GM12878 (cell line): Measurements from ENCODE around the gene TMC7. TPM values are rescaled to one million over a fixed set of nuclear protein-coding genes. Genes with fewer than 3 reads are reported as not detected.
A peak's percentile ranks its signal among the peaks of the same experiment; 100 is the strongest.

ENCODE experiments used
- ATAC-seq: fragments of 200-7000 bp; cut with Tn5 transposase; 3 replicates; pipeline ENCODE4 v1.9.1; 2020; ENCODE audit warnings: mild to moderate bottlenecking, moderate library complexity
- BruUV-seq: library from RNA; stranded (reverse); fragments of 400-500 nt; replicated peaks from 2 replicates; lab custom pipeline; 2021; lab: Mats Ljungman, UMichigan
- CTCF ChIA-PET: fragments of 300-600 bp; sonication (Branson Sonifier 250); formaldehyde crosslinking; extraction: SDS; loops from one replicate; lab custom pipeline; 2021; ENCODE audit warnings: inconsistent platforms; lab: Yijun Ruan, JAX
- POLR2A ChIA-PET: fragments of 350-600 bp; formaldehyde crosslinking; extraction: SDS; loops from one replicate; lab custom pipeline; 2021; ENCODE audit warnings: inconsistent platforms; lab: Charles Lee
- RAD21 ChIA-PET: fragments of 300-600 bp; sonication (Branson Sonifier 250); formaldehyde crosslinking; loops from one replicate; lab custom pipeline; 2023; ENCODE audit warnings: antibody characterized with exemption; ENCODE audit not compliant: unreplicated experiment; lab: Charles Lee
- SMC1A ChIA-PET: fragments of 300-600 bp; sonication (Branson Sonifier 250); formaldehyde crosslinking; loops from one replicate; lab custom pipeline; 2023; ENCODE audit not compliant: unreplicated experiment, uncharacterized antibody; lab: Charles Lee
- DNase-seq: peaks from one replicate; pipeline ENCODE4 v3.0.0-alpha.2; 2011; ENCODE audit warnings: low read depth, low spot score
- FAIRE-seq: peaks from 3 replicates; lab custom pipeline; 2011; peaks lifted over from hg19 to GRCh38; lab: Jason Lieb, UNC
- H2AFZ ChIP-seq: 2 replicates; pipeline ENCODE4 v1.6.0; 2011; ENCODE audit warnings: low read depth, low read length, control low read depth; ENCODE audit not compliant: control insufficient read depth
- H3K27ac ChIP-seq: 2 replicates; pipeline ENCODE4 v1.5.1; 2011; ENCODE audit warnings: control low read depth; ENCODE audit not compliant: control insufficient read depth, insufficient read depth
- H3K27me3 ChIP-seq, 2 experiments: replicated peaks in 1 of 2; 2 replicates each; pipeline versions ENCODE4 v1.6.0 to v1.6.1; 2011; ENCODE audit warnings: low read length in 1 of 2; ENCODE audit not compliant: control insufficient read depth in 2 of 2, insufficient read depth in 2 of 2
- H3K36me3 ChIP-seq, 2 experiments: 2 replicates each; pipeline ENCODE4 v1.5.1; 2011; ENCODE audit warnings: low read length in 1 of 2; ENCODE audit not compliant: control insufficient read depth in 2 of 2, insufficient read depth in 2 of 2
- H3K4me1 ChIP-seq: 2 replicates; pipeline ENCODE4 v1.6.1; 2011; ENCODE audit warnings: mild to moderate bottlenecking, low read length, moderate library complexity, mixed read lengths; ENCODE audit not compliant: control insufficient read depth, insufficient read depth
- H3K4me2 ChIP-seq: 2 replicates; pipeline ENCODE4 v1.6.0; 2011; ENCODE audit warnings: control low read depth; ENCODE audit not compliant: control insufficient read depth, insufficient read depth
- H3K4me3 ChIP-seq: fragments of 200-600 bp; sonication (generic); 2 replicates; pipeline ENCODE4 v1.5.1; 2016
- H3K79me2 ChIP-seq: 2 replicates; pipeline ENCODE4 v1.6.0; 2011; ENCODE audit warnings: low read length; ENCODE audit not compliant: control insufficient read depth, insufficient read depth
- H3K9ac ChIP-seq: 2 replicates; pipeline ENCODE4 v1.8.0; 2011; ENCODE audit warnings: low read length, control low read depth, mixed read lengths; ENCODE audit not compliant: control insufficient read depth, insufficient read depth
- H3K9me3 ChIP-seq: replicated peaks from 3 replicates; pipeline ENCODE4 v1.5.1; 2011; ENCODE audit warnings: mild to moderate bottlenecking, low read length; ENCODE audit not compliant: control insufficient read depth, insufficient read depth
- H4K20me1 ChIP-seq: 2 replicates; pipeline ENCODE4 v1.6.0; 2011; ENCODE audit not compliant: control insufficient read depth, insufficient read depth
- ASH2L ChIP-seq: fragments of 300-600, 200-600 bp; sonication (generic); IDR thresholded peaks from 2 replicates; pipeline ENCODE4 v1.6.1; 2017; ENCODE audit warnings: low read depth, mild to moderate bottlenecking, borderline replicate concordance
- ETV6 ChIP-seq, 2 experiments: fragments of 450-650 bp in 1 of 2; IDR thresholded peaks in 1 of 2; conservative IDR thresholded peaks in 1 of 2; 2 replicates each; pipeline ENCODE4 v1.6.1; 2014; ENCODE audit warnings: antibody characterized with exemption in 1 of 2, borderline replicate concordance in 1 of 2, low read depth in 1 of 2, mild to moderate bottlenecking in 1 of 2, moderate library complexity in 1 of 2
- NFYB ChIP-seq: IDR thresholded peaks from 2 replicates; pipeline ENCODE4 v1.6.1; 2011; ENCODE audit warnings: low read depth, mild to moderate bottlenecking, low read length, improper control_type of control experiment, moderate library complexity; ENCODE audit not compliant: insufficient read depth
- POLR2A ChIP-seq: IDR thresholded peaks from 2 replicates; pipeline ENCODE4 v1.6.1; 2011; ENCODE audit warnings: low read depth, mild to moderate bottlenecking, low read length
- SREBF2 ChIP-seq: IDR thresholded peaks from 2 replicates; pipeline ENCODE4 v1.6.1; 2012; ENCODE audit warnings: mild to moderate bottlenecking, low read length
- TAF1 ChIP-seq: IDR thresholded peaks from 2 replicates; pipeline ENCODE4 v1.6.1; 2011; ENCODE audit warnings: mild to moderate bottlenecking, low read depth, low read length, borderline replicate concordance
- YY1 ChIP-seq: IDR thresholded peaks from 2 replicates; pipeline ENCODE4 v1.6.1; 2011; ENCODE audit warnings: low read depth, mild to moderate bottlenecking, low read length
- ZNF207 ChIP-seq: fragments of 450-650 bp; IDR thresholded peaks from 2 replicates; pipeline ENCODE4 v1.6.1; 2014; ENCODE audit warnings: antibody characterized with exemption, mild to moderate bottlenecking, borderline replicate concordance
- WGBS: methylation state at CpG from one replicate; pipeline ENCODE4 v1.1.6; 2016; ENCODE audit warnings: low lambda C conversion rate; ENCODE audit not compliant: insufficient replicate concordance, insufficient coverage; ENCODE audit errors: missing lambda C conversion rate; 5-methylcytosine and 5-hydroxymethylcytosine counted together
- in situ Hi-C: fragments of 300-500 bp; cut with MboI; formaldehyde crosslinking; loops from 9 replicates; pipeline ENCODE4 v1.14.3; 2018; ENCODE audit warnings: mixed read lengths
- intact Hi-C: fragments of 100-400 bp; cut with micrococcal nuclease; formaldehyde crosslinking; loops from one replicate; pipeline ENCODE4 v1.14.2; 2022; ENCODE audit not compliant: unreplicated experiment
- polyA plus RNA-seq, 11 experiments: library from polyadenylated mRNA; depleted of rRNA in 4 of 11; unstranded in 6 of 11; stranded (reverse) in 5 of 11; fragments of >200 nt; fragmentation: Nextera tagmentation in 4 of 11; fragmentation: Illumina TruSeq in 1 of 11; extraction: Ambion mirVana in 4 of 11; extraction: Trizol in 1 of 11; gene quantifications; 1 replicate in 1 of 11; 2 replicates in 10 of 11; pipeline versions ENCODE4 v1.2.1 to v1.2.3, GENCODE V29; 2011 to 2016; ENCODE audit warnings: inconsistent platforms in 2 of 11, missing spikeins in 2 of 11, low read depth in 1 of 11
- total RNA-seq, 4 experiments: library from RNA; depleted of rRNA in 3 of 4; stranded (reverse); fragments of >200 nt in 3 of 4; fragmentation: Illumina TruSeq in 1 of 4; extraction: Trizol in 1 of 4; gene quantifications; 2 replicates each; pipeline versions ENCODE4 v1.2.1 to v1.2.3, GENCODE V29; 2013 to 2021
- TF ChIP-seq, protein P1 (sequence below): fragments of 450-650 bp; formaldehyde crosslinking; IDR thresholded peaks from 2 replicates; pipeline ENCODE4 v1.5.0; 2022; ENCODE audit warnings: mild to moderate bottlenecking, missing genetic modification characterization
- TF ChIP-seq, protein P2 (sequence below): fragments of 450-650 bp; IDR thresholded peaks from 2 replicates; pipeline ENCODE4 v1.6.1; 2016; ENCODE audit warnings: mild to moderate bottlenecking

TMC7 gene
- total and polyA plus RNA-seq, 10 of the 15 experiments (the other 5 are each of a cell fraction or from before 2014, with no cell fraction given) = 0.15 TPM; not detected in 9

DNA sequence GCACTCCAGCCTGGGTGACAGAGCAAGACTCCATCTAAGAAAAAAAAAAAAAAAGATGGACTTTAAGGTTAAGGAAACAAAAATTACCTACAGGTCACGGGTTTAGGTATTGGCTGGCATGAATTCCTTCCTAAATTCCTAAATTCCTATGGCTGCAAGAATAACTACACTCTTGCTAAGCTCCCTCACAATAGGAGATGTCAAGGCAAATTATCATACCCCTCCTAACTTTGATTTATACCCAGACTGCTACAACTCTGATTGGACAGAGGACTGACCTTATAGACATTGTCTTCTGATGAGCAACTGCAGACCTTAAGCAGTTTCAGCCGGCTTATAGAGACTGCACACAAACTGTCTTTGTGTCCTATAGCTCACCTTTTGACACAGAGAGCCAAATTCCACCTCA, 25.1 kb upstream of the TMC7 start:
- TF ChIP-seq ETV6 (conservative IDR thresholded peaks at IDR 0.05 in 1 of 2, IDR thresholded peaks at IDR 0.05 in 1 of 2; ENCODE audit: borderline replicate concordance in 1 of 2, low read depth in 1 of 2) = no peak
- no peak for TF ChIP-seq YY1
- no peak for TF ChIP-seq ZNF207
- TF ChIP-seq, all 136 proteins: peak for 0
- no TSS peak for BruUV-seq
- in situ Hi-C loops = no loop called here

DNA sequence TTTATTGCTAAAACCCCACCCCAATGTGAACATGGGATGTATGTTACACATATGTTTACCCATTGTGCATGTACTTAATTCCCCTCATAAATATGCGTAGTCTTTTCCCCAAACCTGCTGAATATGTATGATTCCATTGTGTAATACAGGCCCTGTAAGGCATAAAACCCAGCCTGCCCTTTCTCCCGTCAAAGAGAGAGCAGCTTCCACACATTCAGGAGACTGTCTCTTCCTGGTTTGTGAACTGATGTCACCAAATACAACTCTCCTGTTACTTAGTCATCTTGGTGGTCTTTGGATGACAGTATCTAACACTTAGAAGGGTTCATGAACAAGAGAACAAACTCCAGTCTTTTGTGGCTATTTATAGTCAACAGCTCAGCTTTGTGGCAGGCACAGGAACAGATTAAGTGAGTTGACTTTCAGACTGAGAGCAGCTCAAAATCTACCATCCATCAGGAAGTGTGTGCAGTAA, 24.7 kb upstream of the TMC7 start:
- in situ Hi-C loops = no loop called here
- no peak for FAIRE-seq
- Histone ChIP-seq H3K36me3 (no peaks in the 10 kb centered on the region), H3K27ac (no peak overlapping the region), H3K4me2 (no peak overlapping the region), H4K20me1 (no peaks in the 10 kb centered on the region), H2AFZ (peak overlapping the region; percentile 51), H3K9ac (no peak overlapping the region), H3K9me3 (no peaks in the 10 kb centered on the region), H3K79me2 (no peaks in the 10 kb centered on the region), H3K27me3 (no peaks in the 10 kb centered on the region), H3K4me1 (no peaks in the 10 kb centered on the region), H3K4me3 (no peak overlapping the region)
- CTCF ChIA-PET = interaction anchor here (0.6 to 2.3 kb wide), 6 partner anchors 9 to 159 kb away, joined by 3 to 9 read pairs (median 5); no protein-coding TSS in a partner anchor
- RAD21 ChIA-PET = no interaction called here
- DNase-seq = no peak
- intact Hi-C loops = no loop called here
- TF ChIP-seq TAF1 (no peak), ETV6 (conservative IDR thresholded peaks at IDR 0.05 in 1 of 2, IDR thresholded peaks at IDR 0.05 in 1 of 2; ENCODE audit: borderline replicate concordance in 1 of 2, low read depth in 1 of 2) (no peak), SREBF2 (no peak), ASH2L (no peak), NFYB (no peak), POLR2A (no peak)
- TF ChIP-seq, protein P1, sequence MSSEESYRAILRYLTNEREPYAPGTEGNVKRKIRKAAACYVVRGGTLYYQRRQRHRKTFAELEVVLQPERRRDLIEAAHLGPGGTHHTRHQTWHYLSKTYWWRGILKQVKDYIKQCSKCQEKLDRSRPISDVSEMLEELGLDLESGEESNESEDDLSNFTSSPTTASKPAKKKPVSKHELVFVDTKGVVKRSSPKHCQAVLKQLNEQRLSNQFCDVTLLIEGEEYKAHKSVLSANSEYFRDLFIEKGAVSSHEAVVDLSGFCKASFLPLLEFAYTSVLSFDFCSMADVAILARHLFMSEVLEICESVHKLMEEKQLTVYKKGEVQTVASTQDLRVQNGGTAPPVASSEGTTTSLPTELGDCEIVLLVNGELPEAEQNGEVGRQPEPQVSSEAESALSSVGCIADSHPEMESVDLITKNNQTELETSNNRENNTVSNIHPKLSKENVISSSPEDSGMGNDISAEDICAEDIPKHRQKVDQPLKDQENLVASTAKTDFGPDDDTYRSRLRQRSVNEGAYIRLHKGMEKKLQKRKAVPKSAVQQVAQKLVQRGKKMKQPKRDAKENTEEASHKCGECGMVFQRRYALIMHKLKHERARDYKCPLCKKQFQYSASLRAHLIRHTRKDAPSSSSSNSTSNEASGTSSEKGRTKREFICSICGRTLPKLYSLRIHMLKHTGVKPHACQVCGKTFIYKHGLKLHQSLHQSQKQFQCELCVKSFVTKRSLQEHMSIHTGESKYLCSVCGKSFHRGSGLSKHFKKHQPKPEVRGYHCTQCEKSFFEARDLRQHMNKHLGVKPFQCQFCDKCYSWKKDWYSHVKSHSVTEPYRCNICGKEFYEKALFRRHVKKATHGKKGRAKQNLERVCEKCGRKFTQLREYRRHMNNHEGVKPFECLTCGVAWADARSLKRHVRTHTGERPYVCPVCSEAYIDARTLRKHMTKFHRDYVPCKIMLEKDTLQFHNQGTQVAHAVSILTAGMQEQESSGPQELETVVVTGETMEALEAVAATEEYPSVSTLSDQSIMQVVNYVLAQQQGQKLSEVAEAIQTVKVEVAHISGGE = no peak
- TF ChIP-seq, protein P2, sequence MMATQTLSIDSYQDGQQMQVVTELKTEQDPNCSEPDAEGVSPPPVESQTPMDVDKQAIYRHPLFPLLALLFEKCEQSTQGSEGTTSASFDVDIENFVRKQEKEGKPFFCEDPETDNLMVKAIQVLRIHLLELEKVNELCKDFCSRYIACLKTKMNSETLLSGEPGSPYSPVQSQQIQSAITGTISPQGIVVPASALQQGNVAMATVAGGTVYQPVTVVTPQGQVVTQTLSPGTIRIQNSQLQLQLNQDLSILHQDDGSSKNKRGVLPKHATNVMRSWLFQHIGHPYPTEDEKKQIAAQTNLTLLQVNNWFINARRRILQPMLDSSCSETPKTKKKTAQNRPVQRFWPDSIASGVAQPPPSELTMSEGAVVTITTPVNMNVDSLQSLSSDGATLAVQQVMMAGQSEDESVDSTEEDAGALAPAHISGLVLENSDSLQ = no peak
- no peak; the same call in 2 of the 3 replicates for ATAC-seq
- POLR2A ChIA-PET = no interaction called here
- SMC1A ChIA-PET = interaction anchor here (1.0 to 2.1 kb wide), 2 partner anchors 9 to 157 kb away, joined by 3 to 4 read pairs; no protein-coding TSS in a partner anchor
- BruUV-seq = no TSS peak
- 68% methylated on average over 2 of the region's 2 CpGs for WGBS

More for the DNA sequence above, 25.1 kb upstream of the TMC7 start:
- H4K20me1 ChIP-seq = no peaks in the 10 kb centered on the region
- ChIA-PET RAD21 (no interaction called here), CTCF (interaction anchor here (1.3 to 2.3 kb wide), 4 partner anchors 9 to 159 kb away, joined by 4 to 9 read pairs (median 5); no protein-coding TSS in a partner anchor), POLR2A (interaction anchor here (0.9 kb wide), 1 partner anchor 154 kb away, joined by 3 read pairs; no protein-coding TSS in a partner anchor), SMC1A (interaction anchor here (1.0 to 2.1 kb wide), 2 partner anchors 10 to 156 kb away, joined by 3 to 4 read pairs; no protein-coding TSS in a partner anchor)
- H3K27me3 ChIP-seq = no peaks in the 10 kb centered on the region
- no peak overlapping the region for H3K27ac ChIP-seq
- FAIRE-seq (no peak), DNase-seq (no peak), ATAC-seq (no peak)
- no peaks in the 10 kb centered on the region for H3K36me3 ChIP-seq
- no peaks in the 10 kb centered on the region for H3K9me3 ChIP-seq
- H3K4me3 ChIP-seq = no peak overlapping the region
- no peaks in the 10 kb centered on the region for H3K4me1 ChIP-seq
- WGBS = 32% methylated on average over 2 of the region's 2 CpGs
- intact Hi-C loops = no loop called here
- peak overlapping the region; percentile 10; the same call in 1 of the 2 replicates for H2AFZ ChIP-seq
- no peak overlapping the region for H3K9ac ChIP-seq
- H3K79me2 ChIP-seq = no peaks in the 10 kb centered on the region
- H3K4me2 ChIP-seq = no peak overlapping the region
